Fibroblast of pulmonary artery (primary cell): ENCODE data around the gene ZG16B.

Source experiments
- DNase-seq: peaks from one replicate; pipeline ENCODE4 v3.0.0-alpha.2; 2010; ENCODE audit warnings: low read depth
- H3K4me3 ChIP-seq: replicated peaks from 2 replicates; pipeline ENCODE4 v1.5.1; 2011; ENCODE audit warnings: low read depth, mild to moderate bottlenecking, control low read depth, low read length, moderate library complexity
- TF ChIP-seq, protein P1 (sequence below): IDR thresholded peaks from 2 replicates; pipeline ENCODE4 v1.5.1; 2011; ENCODE audit warnings: mild to moderate bottlenecking, control low read depth, low read length, inconsistent platforms; ENCODE audit errors: missing control alignments

The ZG16B gene

DNA sequence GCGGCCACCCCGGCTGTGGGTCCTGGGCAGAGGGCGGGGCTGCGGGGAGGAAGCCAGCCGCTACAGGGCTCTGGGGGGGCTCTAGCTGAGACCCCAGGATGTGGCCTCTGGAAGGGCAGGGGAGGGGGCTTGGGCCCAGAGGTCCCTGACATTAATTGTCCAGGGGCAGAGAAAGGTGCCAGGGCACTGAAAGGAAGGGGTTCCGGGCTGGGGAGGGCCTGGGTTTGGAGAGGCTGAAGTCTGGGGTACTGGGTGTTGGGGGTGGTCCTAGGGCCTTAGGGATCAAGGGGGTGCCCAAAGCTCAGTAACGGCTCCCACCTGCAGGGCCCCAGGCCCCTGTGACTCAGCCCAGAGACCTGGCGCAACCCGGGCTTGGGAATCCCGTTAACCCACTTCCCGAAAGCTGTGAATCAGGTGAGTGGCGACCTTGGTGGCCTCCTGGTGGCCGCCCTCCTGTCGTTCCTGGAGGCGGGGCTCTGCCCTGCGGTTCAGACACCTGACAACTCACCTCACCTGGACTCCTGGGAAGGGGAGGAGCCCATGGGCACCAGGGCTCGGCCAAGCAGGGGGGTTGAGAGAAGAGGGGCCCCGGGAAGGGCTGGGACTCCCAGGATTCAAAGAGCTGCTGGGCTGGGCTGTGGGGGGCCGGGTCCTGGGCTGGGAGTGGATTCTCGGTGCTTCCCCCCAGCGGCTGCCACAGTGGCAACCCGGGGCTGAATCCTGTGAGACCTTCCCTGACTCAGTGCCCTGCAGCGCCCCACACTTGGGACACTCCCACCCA is 28.3 kb downstream of the ZG16B start:
- no peak for DNase-seq
- TF ChIP-seq, protein P1, sequence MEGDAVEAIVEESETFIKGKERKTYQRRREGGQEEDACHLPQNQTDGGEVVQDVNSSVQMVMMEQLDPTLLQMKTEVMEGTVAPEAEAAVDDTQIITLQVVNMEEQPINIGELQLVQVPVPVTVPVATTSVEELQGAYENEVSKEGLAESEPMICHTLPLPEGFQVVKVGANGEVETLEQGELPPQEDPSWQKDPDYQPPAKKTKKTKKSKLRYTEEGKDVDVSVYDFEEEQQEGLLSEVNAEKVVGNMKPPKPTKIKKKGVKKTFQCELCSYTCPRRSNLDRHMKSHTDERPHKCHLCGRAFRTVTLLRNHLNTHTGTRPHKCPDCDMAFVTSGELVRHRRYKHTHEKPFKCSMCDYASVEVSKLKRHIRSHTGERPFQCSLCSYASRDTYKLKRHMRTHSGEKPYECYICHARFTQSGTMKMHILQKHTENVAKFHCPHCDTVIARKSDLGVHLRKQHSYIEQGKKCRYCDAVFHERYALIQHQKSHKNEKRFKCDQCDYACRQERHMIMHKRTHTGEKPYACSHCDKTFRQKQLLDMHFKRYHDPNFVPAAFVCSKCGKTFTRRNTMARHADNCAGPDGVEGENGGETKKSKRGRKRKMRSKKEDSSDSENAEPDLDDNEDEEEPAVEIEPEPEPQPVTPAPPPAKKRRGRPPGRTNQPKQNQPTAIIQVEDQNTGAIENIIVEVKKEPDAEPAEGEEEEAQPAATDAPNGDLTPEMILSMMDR = no peak
- no peak overlapping the region for H3K4me3 ChIP-seq

DNA sequence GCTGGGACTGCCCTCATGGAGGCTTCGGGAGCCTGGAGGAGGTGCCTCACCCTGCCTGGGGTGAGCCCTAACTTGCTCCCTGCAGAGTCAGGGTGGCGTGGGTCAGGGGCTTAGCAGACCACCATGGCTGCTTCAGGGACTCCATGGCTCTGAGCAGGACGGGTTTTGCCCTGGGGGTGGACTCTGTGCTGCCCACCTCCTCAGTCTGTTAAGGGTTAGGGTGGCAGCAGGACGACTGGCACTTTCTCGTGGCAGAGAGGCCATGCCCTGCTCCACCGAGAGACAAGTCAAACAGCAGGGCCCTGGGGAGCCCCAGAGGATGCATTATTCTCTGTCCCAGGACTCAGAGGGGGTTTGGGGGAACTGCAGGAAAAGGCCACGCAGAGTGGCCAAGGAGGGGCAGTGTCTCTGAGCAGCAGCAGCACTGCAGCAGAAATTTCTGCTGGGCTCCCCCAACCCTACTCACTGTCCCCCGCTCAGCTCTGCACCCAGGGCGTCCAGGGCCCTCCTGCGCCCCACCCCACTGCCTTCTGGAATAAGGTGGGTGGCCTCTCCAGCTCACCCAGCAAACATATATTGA is 29.7 kb downstream of the ZG16B start:
- no peak overlapping the region for H3K4me3 ChIP-seq
- DNase-seq = no peak
- TF ChIP-seq, protein P1 = no peak

DNA sequence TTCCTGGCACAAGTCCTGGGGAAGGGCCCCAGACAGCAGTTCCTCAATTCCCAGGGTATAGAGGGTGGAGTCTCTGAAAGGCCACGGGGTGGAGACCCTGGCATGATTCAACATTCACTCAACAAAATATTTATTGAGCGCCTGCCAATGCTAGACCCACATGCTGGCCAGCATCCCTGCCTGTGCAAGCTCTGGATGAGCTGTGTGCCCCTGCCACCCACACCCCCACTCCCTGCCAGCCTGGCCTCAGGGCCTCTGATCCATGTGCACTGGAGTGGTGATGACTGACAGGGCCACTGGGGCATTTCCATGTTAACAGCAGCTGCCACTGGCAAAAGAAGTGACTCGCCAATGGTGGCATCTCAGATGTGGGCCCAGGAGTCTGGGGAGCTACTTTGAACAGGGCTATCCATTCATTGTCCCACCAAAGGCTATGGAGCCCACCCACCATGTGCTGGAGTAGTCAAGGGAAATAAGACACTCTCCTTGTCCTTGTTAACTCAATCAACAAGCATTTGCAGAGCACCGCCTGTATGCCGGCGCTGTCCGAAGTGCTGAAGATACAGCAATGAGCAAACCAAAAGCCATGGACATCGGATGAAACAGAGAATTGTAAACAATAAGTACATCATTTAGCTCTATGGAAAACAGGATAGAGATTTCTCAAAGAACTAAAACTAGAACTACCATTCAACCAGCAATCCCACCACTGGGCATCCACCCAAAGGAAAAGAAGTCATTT is 30.9 kb downstream of the ZG16B start:
- TF ChIP-seq, protein P1 = no peak
- DNase-seq = peak; percentile 40
- no peak overlapping the region for H3K4me3 ChIP-seq

DNA sequence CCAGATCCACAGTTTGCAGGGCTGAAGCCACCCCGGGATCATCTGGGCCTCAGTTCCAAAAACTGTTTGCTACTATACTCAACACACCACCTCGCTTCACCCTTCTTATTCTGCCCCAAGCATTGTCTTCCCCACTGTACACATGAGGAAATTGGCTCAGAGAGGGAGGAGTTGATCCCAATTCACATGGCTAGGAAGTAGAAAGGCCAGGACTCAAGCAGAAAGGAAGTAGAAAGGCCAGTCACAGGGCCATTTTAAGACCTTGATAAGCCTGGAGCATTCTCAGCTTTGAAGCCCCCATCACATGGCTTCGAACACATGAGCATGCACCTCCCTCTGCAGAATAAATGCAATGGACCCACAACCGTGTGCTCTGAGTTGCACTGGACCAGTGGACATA is 35.5 kb downstream of the ZG16B start:
- H3K4me3 ChIP-seq = no peak overlapping the region
- TF ChIP-seq, protein P1 = no peak
- no peak for DNase-seq

DNA sequence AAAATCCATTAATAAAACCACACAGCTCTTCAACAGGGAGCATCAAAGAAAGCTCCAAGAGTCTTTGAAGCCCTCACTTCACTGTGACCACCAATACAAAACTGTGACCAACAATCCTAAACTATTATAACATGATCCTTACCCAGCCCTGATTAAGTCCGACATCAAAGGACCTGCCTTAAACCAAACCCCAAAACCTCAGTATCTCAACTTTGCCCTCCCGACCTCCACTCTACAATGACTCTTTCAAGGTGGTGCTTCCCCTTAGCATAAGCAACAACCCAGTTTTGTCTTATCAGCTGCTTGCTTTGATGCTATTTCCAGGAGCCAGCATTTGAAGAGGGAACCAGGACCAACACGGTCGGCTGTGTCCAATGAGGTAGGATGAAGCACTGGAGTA is 36.3 kb downstream of the ZG16B start:
- no peak for DNase-seq
- TF ChIP-seq, protein P1 = no peak
- H3K4me3 ChIP-seq = no peak overlapping the region

DNA sequence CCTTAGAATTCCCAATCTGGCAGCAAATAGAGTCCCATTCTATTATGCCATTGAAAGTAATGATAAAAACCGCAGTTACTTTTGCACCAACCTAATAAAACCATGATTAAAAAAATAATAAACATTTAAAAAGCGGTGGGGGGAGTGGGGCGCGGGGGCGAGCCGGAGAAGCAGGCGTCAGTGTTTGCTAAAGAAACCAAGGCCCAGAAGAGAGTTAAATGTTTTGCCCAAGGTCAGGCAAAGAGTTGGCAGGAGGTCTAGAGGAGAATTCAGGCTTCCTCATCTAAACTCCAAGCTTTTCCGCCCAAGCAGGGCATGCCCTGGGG is 37.5 kb downstream of the ZG16B start:
- H3K4me3 ChIP-seq = peak overlapping the region; percentile 64
- TF ChIP-seq, protein P1 = no peak
- no peak for DNase-seq
